NCI-H1105 (cell line): ENCODE data around the gene GRXCR2.
"Not testable (repeated sequence)": the region's sequence is repeated elsewhere in the genome, so short reads cannot be mapped to it uniquely, and the experiment has no call there.

Experiments used
- DNase-seq: peaks from one replicate; lab custom pipeline; 2025; lab: John Stamatoyannopoulos, UW

GRXCR2 gene

GRCh38 chr5:145887217-145887616, 14.4 kb upstream of the GRXCR2 start:
- DNase-seq, result no peak

DNA sequence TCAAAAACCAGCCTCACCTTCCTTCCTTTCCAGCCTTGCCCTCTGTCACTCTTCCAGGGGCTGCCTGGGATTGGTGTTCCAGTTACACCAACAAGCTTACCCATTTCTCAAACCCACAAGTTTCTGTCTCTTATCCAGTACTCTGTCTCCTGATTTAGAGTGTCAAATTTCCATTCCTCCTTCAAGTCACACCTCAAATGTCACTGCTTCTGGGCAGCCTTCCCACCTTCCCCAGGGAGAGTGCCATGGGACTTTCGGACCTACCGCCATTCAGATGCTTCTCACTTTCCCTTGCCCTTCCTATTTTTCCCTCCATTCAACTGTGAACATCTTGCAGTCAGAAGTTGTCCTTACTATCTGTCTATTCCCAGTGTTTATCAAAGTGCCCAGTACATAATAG, 2.0 kb upstream of the GRXCR2 start:
- DNase-seq, result no peak

DNA sequence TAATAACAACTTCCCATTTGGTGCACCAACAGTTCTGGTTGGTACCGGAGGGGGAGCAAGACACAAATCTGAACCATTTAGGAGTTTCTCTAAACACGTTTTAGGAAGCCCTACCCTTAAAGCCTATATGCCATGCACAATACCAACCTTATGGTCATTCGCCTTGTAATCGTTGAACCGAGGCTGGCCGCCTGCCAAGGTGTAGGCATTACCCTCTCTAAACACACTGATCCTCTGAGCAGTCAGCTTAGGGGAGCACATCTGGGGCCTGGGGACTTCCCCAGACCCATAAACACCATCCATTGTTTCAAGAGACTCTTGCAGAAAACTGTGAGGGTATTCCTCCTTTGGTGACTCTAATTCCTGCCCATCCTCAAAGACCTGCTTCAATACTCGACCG, 328 bp downstream of the GRXCR2 start:
- DNase-seq, result peak; percentile 7

- DNase-seq, result no peak
Observed at GRCh38 chr5:145869753-145870152, 3.1 kb downstream of the GRXCR2 start.

DNA sequence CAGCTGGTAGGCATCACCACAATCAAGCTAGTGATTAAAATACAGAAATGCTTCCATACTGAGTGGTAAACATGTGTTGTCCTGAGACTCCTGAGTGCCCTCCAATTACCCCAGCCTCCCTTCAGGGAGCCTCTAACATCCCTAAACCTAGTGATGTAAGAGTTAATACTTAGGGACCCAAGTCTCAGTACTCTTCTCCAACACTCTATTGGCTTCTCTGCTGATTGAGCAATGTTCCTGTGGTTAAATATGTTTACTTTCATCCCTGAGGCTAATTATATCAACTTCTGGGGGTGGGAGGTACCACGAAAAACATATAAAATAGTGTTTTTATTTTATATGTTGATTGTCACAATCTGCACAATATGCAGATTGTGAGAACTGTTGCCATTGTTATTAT, 5.0 kb downstream of the GRXCR2 start:
- no peak for DNase-seq

GRCh38 chr5:145864432-145864831, 8.4 kb downstream of the GRXCR2 start:
- not testable (repeated sequence) for DNase-seq

DNA sequence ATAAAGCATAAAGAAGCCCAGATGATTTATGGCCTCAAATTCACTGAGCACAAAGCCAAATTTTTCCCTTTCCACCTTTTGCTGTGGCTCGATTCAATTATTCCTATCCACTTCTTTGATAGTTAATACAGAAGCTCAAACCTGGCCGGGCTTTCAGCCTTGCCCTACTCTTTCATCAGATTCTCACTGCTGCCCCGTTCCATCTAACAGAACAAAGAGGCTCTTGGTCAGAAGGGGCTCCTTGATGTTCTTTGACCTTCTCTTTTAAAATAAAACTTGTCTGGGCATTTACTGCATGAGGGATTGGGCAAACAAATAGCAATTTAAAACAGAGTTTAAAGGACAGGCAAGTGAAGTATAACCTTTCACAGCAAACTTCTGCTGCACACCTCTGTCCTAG, 9.8 kb downstream of the GRXCR2 start:
- DNase-seq, result no peak

- DNase-seq, result no peak
Observed at GRCh38 chr5:145859897-145860296, 12.9 kb downstream of the GRXCR2 start.

- no peak for DNase-seq
Observed at GRCh38 chr5:145859453-145859852, 13.4 kb downstream of the GRXCR2 start.

DNA sequence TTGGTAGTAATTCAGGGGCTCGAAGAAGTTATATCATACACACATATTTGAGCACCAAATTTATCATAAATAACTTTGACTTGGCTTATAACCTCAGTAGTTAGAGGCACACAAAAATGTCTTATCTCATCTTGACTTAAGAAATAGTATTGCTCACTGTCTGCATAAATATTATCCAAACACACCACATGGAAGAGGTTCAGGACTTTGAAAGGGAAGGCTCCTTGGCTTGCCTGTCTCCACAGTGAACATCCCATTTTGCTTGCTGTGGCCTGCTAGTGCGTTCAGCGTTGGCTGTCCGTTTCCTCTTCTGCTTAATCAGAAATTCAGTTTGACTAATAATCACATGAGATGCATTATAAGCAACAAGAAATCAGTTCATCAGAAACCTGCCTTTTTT, 13.9 kb downstream of the GRXCR2 start:
- DNase-seq, result no peak

- DNase-seq, result no peak
Observed at GRCh38 chr5:145856285-145856818, 16.5 kb downstream of the GRXCR2 start.

DNA sequence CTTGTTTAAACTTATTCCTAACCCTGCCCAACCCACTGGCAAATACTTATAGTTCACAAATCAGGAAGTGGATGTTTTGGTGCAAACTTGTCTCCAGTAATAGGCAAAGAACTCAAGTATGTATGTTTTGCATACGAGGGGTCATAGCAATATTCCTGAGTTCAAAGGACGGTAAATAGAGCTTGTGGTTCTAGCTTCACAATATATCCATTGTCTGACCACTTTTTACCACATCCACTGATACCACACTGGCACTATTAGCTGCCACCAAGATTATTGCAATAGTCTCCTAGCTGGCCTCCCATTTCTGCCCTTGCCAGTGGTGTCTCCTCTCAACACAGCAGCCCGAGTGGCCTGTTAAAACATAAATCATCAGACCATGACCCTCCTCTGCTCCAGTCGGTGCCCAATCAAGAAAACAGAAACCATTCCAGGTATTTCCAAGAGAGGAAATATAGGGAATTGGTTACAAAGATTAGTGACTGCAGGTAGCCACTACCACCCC, 17.0 kb downstream of the GRXCR2 start:
- no peak for DNase-seq

DNA sequence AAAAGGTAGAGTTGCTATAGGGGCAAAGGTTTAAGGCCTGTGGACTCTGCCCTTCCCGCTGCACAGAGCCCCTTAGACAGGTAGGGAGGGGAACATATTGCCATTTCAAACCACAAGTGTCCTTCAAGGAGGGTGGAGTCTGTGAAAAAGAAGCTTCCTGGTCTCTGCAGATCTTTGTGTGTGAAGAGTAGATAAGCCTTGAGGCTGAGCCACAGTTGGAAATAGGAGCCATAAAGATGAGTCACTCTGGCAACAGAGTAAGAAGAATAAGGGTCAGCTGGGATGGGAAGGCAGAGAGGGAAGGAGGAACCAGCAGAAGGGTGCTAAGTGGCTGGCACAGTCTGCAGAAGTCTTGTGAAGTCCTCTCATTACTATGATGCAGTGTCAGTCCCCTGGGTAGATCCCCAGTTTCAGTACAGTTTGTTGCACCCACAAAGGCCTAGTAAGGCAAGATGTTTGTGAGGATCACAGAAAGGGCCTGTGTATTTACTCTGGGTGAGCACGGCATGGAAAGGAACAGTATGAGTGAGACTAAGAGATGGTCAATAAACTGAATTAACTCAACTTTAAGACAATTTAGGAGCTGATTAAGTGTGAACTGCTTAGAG, 18.1 kb downstream of the GRXCR2 start:
- no peak for DNase-seq

- DNase-seq, result no peak
Observed at GRCh38 chr5:145853781-145854376, 18.9 kb downstream of the GRXCR2 start.

- no peak for DNase-seq
Observed at GRCh38 chr5:145852990-145853389, 19.8 kb downstream of the GRXCR2 start.

DNA sequence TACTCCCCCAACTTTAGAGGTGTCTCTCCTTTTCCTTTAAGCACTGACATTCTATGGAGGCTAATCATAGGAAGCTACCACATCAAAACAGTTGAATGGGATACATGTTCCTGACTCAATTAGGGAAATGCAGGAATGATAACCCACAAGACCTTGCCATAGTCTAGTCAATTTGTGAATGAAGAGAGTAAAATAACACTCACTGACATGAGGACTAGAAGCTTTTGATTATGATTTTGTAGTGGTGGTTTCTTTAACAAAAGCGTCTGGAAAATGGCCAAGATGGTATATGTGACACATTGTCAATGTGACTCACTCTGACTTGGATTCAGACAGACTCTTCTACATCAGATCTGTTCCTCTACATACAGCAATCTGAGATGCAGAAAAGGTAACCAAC, 24.0 kb downstream of the GRXCR2 start:
- DNase-seq, result no peak

DNA sequence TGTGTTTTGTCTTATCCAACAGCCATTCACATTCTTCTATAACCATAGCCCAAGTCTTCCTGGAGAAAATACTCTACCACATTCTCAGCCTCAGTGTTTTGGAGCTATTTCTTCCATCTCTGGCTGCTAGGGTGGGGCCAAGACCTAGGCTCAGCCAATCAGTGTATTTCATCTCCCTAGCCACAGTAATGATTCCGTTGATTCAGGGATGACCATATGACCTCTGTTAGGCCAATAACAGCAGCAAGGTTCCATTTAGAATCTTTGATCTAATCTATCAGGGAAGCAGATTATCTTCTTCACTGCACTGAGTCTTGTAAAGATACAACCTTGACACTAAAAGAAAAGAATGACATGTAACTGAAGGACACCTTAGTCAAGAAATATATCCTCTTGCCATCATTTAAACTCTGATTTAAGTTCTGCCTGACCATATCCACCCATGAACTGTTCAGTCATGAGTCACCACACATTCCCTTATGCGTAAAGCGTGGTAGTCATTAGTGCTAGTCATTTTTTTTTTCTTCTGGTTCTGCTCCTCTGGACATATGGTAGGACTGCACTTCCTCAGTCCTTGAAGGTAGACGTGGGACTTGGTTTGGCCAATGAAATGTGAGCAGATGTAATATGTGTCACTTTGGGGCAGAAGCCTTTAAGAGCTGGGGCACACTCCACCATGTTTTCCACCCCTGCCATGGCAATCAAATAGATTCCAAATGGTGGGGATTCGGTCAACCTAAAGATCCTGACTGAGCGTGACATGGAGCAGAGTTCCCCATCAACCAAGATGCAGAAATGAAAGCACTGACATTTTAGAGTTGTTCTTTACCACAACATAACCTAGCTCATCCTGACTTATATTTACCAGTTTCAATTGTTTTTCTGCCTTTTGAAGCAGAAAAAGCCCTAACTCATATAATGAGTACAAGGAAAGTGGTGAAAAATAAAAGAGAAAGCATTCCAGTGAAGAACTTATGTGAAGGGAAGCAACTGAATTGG, 25.0 kb downstream of the GRXCR2 start:
- no peak for DNase-seq

DNA sequence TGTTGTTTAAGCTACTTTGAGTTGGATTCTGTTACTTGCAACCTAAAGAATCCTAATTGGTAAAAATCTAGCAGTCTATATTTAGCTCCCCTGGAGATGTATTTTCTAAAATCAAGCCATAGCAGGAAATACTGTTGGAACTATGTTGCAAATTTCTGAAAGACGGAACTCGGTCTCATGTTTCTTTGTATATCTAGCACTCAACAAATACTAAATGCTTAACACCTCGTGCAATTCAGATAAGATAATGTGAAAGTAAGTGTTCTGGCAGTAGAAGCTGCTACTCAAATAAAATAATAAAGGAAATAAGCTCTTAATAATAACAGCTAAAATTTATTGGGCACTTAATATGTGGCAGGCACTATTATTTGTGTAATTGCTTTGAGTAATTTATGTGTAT, 26.7 kb downstream of the GRXCR2 start:
- no peak for DNase-seq

DNA sequence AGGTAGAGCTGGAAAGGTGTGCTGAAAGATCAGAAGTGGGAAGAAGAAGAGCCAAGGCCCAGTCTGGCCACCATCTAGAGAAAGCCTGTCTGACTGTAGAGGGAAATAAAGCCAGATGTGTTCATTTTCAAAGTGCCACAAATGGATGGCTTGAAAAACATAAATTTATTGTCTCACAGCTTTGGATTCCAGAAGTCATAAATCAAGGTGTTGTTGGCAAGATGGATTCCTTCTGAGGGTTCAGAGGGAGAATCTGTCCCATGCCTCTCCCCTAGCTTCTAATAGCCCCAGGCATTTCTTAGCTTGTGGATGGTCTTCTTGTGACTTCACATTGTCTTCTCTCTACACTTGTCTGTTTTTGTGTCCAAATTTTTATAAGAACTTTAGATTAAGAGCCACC, 31.5 kb downstream of the GRXCR2 start:
- no peak for DNase-seq

DNA sequence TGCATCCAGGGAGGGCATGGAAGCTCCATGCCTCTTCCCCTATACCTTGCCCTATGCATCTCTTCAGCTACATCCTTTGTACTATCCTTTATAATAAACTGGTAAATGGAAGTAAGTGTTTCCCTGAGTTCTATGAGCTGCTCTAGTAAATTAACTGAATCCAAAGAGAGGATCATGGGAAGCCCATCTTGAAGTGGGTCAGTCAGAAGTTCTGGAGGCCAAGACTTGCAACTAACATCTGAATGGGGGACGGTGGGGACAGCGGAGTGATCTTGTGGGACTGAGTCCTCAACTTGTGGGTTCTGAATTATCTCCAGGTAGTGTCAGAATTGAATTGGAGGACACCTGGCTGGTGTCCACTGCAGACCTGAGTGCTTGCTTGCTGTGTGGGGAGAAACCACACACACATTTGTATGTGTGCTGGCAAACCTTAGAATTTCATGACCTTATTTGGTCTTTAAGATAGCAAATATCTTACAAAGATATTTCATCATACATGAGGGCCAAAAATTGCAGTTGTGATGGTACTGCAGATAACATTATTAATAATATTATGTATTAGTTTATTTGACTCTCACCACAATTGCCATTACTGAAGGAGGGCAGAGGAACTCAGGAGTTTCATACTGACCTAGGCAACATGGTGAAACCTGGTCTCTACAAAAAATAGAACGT, 32.2 kb downstream of the GRXCR2 start:
- no peak for DNase-seq

DNA sequence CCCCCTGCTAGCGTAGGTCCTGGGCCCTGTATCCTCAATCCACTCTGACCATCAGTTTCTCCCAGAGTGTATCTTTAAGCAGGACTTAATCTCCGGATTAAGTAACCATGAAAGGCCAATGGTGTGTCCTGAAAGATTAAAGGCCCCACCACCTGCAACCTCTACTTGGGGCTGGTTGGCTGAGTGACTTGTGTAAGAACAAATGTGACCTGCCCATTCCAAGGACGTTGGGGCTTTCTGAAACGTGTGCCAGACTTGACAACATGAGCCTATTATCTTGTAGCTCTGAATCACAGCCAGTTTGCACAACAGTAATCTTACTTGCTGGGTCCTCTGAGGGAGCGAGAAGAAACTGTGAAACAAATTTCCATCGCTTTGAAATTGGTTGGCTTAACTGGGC, 34.5 kb downstream of the GRXCR2 start:
- no peak for DNase-seq

GRCh38 chr5:145836241-145836640, 36.6 kb downstream of the GRXCR2 start:
- not testable (repeated sequence) for DNase-seq
